C4-2B (cell line): Measurements from ENCODE around the gene THEM4.

Experiments used
- ZFX ChIP-seq: fragments of 450-650 bp; IDR thresholded peaks from 2 replicates; pipeline ENCODE4 v1.6.1; 2017
- TF ChIP-seq, protein P1 (sequence below): fragments of 450-650 bp; conservative IDR thresholded peaks from 2 replicates; pipeline ENCODE4 v1.5.1; 2017; ENCODE audit warnings: mild to moderate bottlenecking

DNA sequence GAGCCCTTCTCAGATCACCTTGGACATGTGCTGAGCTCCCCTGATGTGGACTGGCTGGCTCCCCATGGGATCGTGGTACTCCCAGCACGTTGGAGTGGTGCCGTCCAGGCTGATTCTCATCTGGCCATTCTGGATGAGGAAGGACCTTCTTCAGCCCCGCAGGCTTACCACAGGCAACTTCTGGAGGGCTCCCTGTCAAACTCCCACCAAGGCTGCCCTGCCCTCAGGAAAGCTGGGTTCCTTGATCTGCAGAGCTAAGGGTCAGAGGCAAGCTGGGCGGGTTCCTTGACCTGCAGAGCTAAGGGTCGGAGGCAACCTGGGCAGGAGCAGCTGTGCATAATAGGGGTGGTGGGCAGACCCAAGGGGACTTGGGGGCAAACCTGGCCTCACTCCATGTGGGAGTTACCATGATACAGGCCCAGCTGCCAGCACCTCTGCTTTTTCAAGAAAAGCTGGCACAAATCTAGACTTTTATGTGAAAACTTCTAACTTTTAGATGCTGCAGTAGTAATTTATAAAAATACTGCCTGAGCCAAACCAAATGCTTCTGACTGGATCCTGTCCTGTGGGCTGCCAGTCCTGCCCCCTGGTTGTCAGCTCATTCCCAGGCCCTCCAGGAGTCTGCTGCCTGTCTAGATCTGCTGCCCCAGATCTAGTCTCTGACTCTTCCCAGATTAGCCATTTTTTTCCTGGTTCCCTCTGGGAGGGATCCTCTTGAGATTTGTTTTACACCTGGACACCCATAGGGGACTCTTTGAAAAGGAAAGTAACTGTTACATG lies 50.2 kb downstream of the THEM4 start:
- TF ChIP-seq, protein P1, sequence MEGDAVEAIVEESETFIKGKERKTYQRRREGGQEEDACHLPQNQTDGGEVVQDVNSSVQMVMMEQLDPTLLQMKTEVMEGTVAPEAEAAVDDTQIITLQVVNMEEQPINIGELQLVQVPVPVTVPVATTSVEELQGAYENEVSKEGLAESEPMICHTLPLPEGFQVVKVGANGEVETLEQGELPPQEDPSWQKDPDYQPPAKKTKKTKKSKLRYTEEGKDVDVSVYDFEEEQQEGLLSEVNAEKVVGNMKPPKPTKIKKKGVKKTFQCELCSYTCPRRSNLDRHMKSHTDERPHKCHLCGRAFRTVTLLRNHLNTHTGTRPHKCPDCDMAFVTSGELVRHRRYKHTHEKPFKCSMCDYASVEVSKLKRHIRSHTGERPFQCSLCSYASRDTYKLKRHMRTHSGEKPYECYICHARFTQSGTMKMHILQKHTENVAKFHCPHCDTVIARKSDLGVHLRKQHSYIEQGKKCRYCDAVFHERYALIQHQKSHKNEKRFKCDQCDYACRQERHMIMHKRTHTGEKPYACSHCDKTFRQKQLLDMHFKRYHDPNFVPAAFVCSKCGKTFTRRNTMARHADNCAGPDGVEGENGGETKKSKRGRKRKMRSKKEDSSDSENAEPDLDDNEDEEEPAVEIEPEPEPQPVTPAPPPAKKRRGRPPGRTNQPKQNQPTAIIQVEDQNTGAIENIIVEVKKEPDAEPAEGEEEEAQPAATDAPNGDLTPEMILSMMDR = no peak
- TF ChIP-seq ZFX = no peak
